Measurements from ENCODE around the gene ZP3. TPM values are rescaled to one million over a fixed set of nuclear protein-coding genes. Genes with fewer than 3 reads are reported as not detected.
"Not testable (repeated sequence)": the region's sequence is repeated elsewhere in the genome, so short reads cannot be mapped to it uniquely, and the experiment has no call there.

ZP3 gene
- total RNA-seq, 1 experiment from 2014 or later: 5.3 TPM

- H3K27me3 ChIP-seq (ENCODE audit: control insufficient read depth, insufficient read depth, low read length); DNase-seq; H3K4me3 ChIP-seq (ENCODE audit: insufficient read depth, low read depth, low read length); H3K36me3 ChIP-seq (replicated peaks; ENCODE audit: control insufficient read depth, insufficient read depth, low read length): not testable (repeated sequence)
Observed at GRCh38 chr7:76442664-76443446, 18.1 kb downstream of the ZP3 start.

GRCh38 chr7:76443846-76444245 lies 19.1 kb downstream of the ZP3 start:
- H3K27me3 ChIP-seq (ENCODE audit: control insufficient read depth, insufficient read depth, low read length); H3K36me3 ChIP-seq (replicated peaks; ENCODE audit: control insufficient read depth, insufficient read depth, low read length); DNase-seq; H3K4me3 ChIP-seq (ENCODE audit: insufficient read depth, low read depth, low read length): not testable (repeated sequence)

GRCh38 chr7:76445577-76446008 lies 20.8 kb downstream of the ZP3 start:
- DNase-seq; H3K27me3 ChIP-seq (ENCODE audit: control insufficient read depth, insufficient read depth, low read length); H3K36me3 ChIP-seq (replicated peaks; ENCODE audit: control insufficient read depth, insufficient read depth, low read length); H3K4me3 ChIP-seq (ENCODE audit: insufficient read depth, low read depth, low read length): not testable (repeated sequence)

- not testable (repeated sequence) for DNase-seq; H3K27me3 ChIP-seq (ENCODE audit: control insufficient read depth, insufficient read depth, low read length); H3K4me3 ChIP-seq (ENCODE audit: insufficient read depth, low read depth, low read length); H3K36me3 ChIP-seq (replicated peaks; ENCODE audit: control insufficient read depth, insufficient read depth, low read length)
Observed at GRCh38 chr7:76457017-76457416, 32.3 kb downstream of the ZP3 start.

GRCh38 chr7:76458504-76458903 lies 33.8 kb downstream of the ZP3 start:
- DNase-seq; H3K36me3 ChIP-seq (replicated peaks; ENCODE audit: control insufficient read depth, insufficient read depth, low read length); H3K27me3 ChIP-seq (ENCODE audit: control insufficient read depth, insufficient read depth, low read length); H3K4me3 ChIP-seq (ENCODE audit: insufficient read depth, low read depth, low read length): not testable (repeated sequence)

GRCh38 chr7:76460767-76461166 lies 36.0 kb downstream of the ZP3 start:
- DNase-seq; H3K27me3 ChIP-seq (ENCODE audit: control insufficient read depth, insufficient read depth, low read length); H3K36me3 ChIP-seq (replicated peaks; ENCODE audit: control insufficient read depth, insufficient read depth, low read length); H3K4me3 ChIP-seq (ENCODE audit: insufficient read depth, low read depth, low read length): not testable (repeated sequence)

- H3K36me3 ChIP-seq (replicated peaks; ENCODE audit: control insufficient read depth, insufficient read depth, low read length); DNase-seq; H3K27me3 ChIP-seq (ENCODE audit: control insufficient read depth, insufficient read depth, low read length): not testable (repeated sequence)
- H3K4me3 ChIP-seq (ENCODE audit: insufficient read depth, low read depth, low read length): peak within 1 kb of the TSS; percentile 37
Observed at GRCh38 chr7:76461464-76462101, 36.8 kb downstream of the ZP3 start, which contains the start of gene DTX2. TSS of gene DTX2 (plus strand) at chr7:76461709. CDS start at chr7:76480510, 18,801 bp downstream.

GRCh38 chr7:76462271-76462882 lies 37.6 kb downstream of the ZP3 start:
- H3K36me3 ChIP-seq (replicated peaks; ENCODE audit: control insufficient read depth, insufficient read depth, low read length); DNase-seq; H3K4me3 ChIP-seq (ENCODE audit: insufficient read depth, low read depth, low read length): not testable (repeated sequence)

GRCh38 chr7:76464959-76465358 lies 40.2 kb downstream of the ZP3 start:
- not testable (repeated sequence) for DNase-seq; H3K4me3 ChIP-seq (ENCODE audit: insufficient read depth, low read depth, low read length); H3K27me3 ChIP-seq (ENCODE audit: control insufficient read depth, insufficient read depth, low read length); H3K36me3 ChIP-seq (replicated peaks; ENCODE audit: control insufficient read depth, insufficient read depth, low read length)

More at GRCh38 chr7:76462271-76462882, 37.6 kb downstream of the ZP3 start:
- H3K27me3 ChIP-seq (ENCODE audit: control insufficient read depth, insufficient read depth, low read length): not testable (repeated sequence)

GRCh38 chr7:76465950-76466349 lies 41.2 kb downstream of the ZP3 start:
- H3K4me3 ChIP-seq (ENCODE audit: insufficient read depth, low read depth, low read length); H3K27me3 ChIP-seq (ENCODE audit: control insufficient read depth, insufficient read depth, low read length); H3K36me3 ChIP-seq (replicated peaks; ENCODE audit: control insufficient read depth, insufficient read depth, low read length); DNase-seq: not testable (repeated sequence)

- H3K27me3 ChIP-seq (ENCODE audit: control insufficient read depth, insufficient read depth, low read length); H3K4me3 ChIP-seq (ENCODE audit: insufficient read depth, low read depth, low read length); H3K36me3 ChIP-seq (replicated peaks; ENCODE audit: control insufficient read depth, insufficient read depth, low read length); DNase-seq: not testable (repeated sequence)
Observed at GRCh38 chr7:76467743-76468404, 43.1 kb downstream of the ZP3 start.

GRCh38 chr7:76471556-76472221 lies 46.9 kb downstream of the ZP3 start:
- H3K27me3 ChIP-seq (ENCODE audit: control insufficient read depth, insufficient read depth, low read length); H3K36me3 ChIP-seq (replicated peaks; ENCODE audit: control insufficient read depth, insufficient read depth, low read length); DNase-seq; H3K4me3 ChIP-seq (ENCODE audit: insufficient read depth, low read depth, low read length): not testable (repeated sequence)

- not testable (repeated sequence) for H3K36me3 ChIP-seq (replicated peaks; ENCODE audit: control insufficient read depth, insufficient read depth, low read length); H3K27me3 ChIP-seq (ENCODE audit: control insufficient read depth, insufficient read depth, low read length)
Observed at GRCh38 chr7:76473097-76473496, 48.3 kb downstream of the ZP3 start.

GRCh38 chr7:76476280-76476679 lies 51.5 kb downstream of the ZP3 start:
- not testable (repeated sequence) for DNase-seq; H3K4me3 ChIP-seq (ENCODE audit: insufficient read depth, low read depth, low read length); H3K36me3 ChIP-seq (replicated peaks; ENCODE audit: control insufficient read depth, insufficient read depth, low read length); H3K27me3 ChIP-seq (ENCODE audit: control insufficient read depth, insufficient read depth, low read length)

More at GRCh38 chr7:76473097-76473496, 48.3 kb downstream of the ZP3 start:
- H3K4me3 ChIP-seq (ENCODE audit: insufficient read depth, low read depth, low read length); DNase-seq: not testable (repeated sequence)
